DOHH2 (cell line): ENCODE data around the gene MYO6.

Experiments used
- H3F3A ChIP-seq: fragments of 200-600 bp; sonication (generic), shearing (Covaris generic); 2 replicates; pipeline ENCODE4 v1.6.0; 2016; ENCODE audit warnings: antibody characterized with exemption, mild to moderate bottlenecking; ENCODE audit not compliant: control insufficient read depth, insufficient read depth
- H3K27ac ChIP-seq: fragments of 200-600 bp; sonication (generic); 2 replicates; pipeline ENCODE4 v1.5.1; 2014; ENCODE audit warnings: low read depth, mild to moderate bottlenecking, low read length, moderate library complexity
- H3K27me3 ChIP-seq: fragments of 200-600 bp; sonication (generic); 2 replicates; pipeline ENCODE4 v1.6.1; 2014; ENCODE audit warnings: mild to moderate bottlenecking, low read length, mixed read lengths; ENCODE audit not compliant: control insufficient read depth
- H3K36me3 ChIP-seq: fragments of 200-600 bp; sonication (generic); 2 replicates; pipeline ENCODE4 v1.6.1; 2014; ENCODE audit warnings: mild to moderate bottlenecking, low read length, moderate library complexity, mixed read lengths; ENCODE audit not compliant: control insufficient read depth
- H3K4me1 ChIP-seq: fragments of 200-600 bp; sonication (generic); 2 replicates; pipeline ENCODE4 v1.6.1; 2014; ENCODE audit warnings: mild to moderate bottlenecking, low read length, mixed read lengths; ENCODE audit not compliant: control insufficient read depth
- H3K4me2 ChIP-seq: fragments of 200-600 bp; sonication (generic); 2 replicates; pipeline ENCODE4 v1.6.0; 2014; ENCODE audit warnings: mild to moderate bottlenecking, low read length, moderate library complexity
- H3K4me3 ChIP-seq: fragments of 200-600 bp; sonication (generic); 2 replicates; pipeline ENCODE4 v1.5.1; 2014; ENCODE audit warnings: mild to moderate bottlenecking, low read length, mixed read lengths
- H3K79me2 ChIP-seq: fragments of 200-600 bp; sonication (generic); 2 replicates; pipeline ENCODE4 v1.6.1; 2014; ENCODE audit warnings: mild to moderate bottlenecking, low read length, mixed read lengths; ENCODE audit not compliant: control insufficient read depth
- H3K9me2 ChIP-seq: fragments of 200-600 bp; sonication (generic); replicated peaks from 2 replicates; pipeline ENCODE4 v1.6.1; 2014; ENCODE audit warnings: mild to moderate bottlenecking, low read length, mixed read lengths; ENCODE audit not compliant: control insufficient read depth
- H3K9me3 ChIP-seq: fragments of 200-600 bp; sonication (generic); 2 replicates; pipeline ENCODE4 v1.6.1; 2014; ENCODE audit warnings: antibody characterized with exemption, low read length, mixed read lengths; ENCODE audit not compliant: control insufficient read depth, insufficient read depth
- H4K20me1 ChIP-seq: fragments of 200-600 bp; sonication (generic); 2 replicates; pipeline ENCODE4 v1.6.0; 2014; ENCODE audit warnings: low read depth, mild to moderate bottlenecking, antibody characterized with exemption, low read length, moderate library complexity; ENCODE audit not compliant: control insufficient read depth, insufficient read depth
- CTCF ChIP-seq: fragments of 200-600 bp; sonication (generic); IDR thresholded peaks from one replicate; pipeline ENCODE4 v1.5.1; 2014; ENCODE audit warnings: antibody characterized with exemption, mild to moderate bottlenecking, low read depth, low read length; ENCODE audit not compliant: poor library complexity, severe bottlenecking
- EZH2phosphoT487 ChIP-seq: fragments of 200-600 bp; sonication (generic); IDR thresholded peaks from 2 replicates; pipeline ENCODE4 v1.6.1; 2017; ENCODE audit warnings: borderline replicate concordance, mild to moderate bottlenecking, antibody characterized with exemption, low read length, moderate library complexity, mixed read lengths

Gene MYO6

GRCh38 chr6:75752365-75752764 is 3.3 kb downstream of the MYO6 start:
- peaks cover 8% of the 10 kb centered on the region for H3K27me3 ChIP-seq
- no peaks in the 10 kb centered on the region for H4K20me1 ChIP-seq
- peaks cover 4% of the 10 kb centered on the region; the same call in 1 of the 2 replicates for H3K79me2 ChIP-seq
- no peaks in the 10 kb centered on the region for H3K36me3 ChIP-seq
- H3K27ac ChIP-seq: no peak overlapping the region
- no peaks in the 10 kb centered on the region for H3K9me3 ChIP-seq
- no peak overlapping the region for H3K4me3 ChIP-seq
- H3K4me1 ChIP-seq: peaks cover 25% of the 10 kb centered on the region
- peaks cover 15% of the 10 kb centered on the region for H3F3A ChIP-seq
- TF ChIP-seq EZH2phosphoT487: no peak
- H3K9me2 ChIP-seq: no peaks in the 10 kb centered on the region
- no peak overlapping the region for H3K4me2 ChIP-seq

GRCh38 chr6:75755704-75756103 is 6.7 kb downstream of the MYO6 start:
- Histone ChIP-seq H3K27ac (no peak overlapping the region), H3K4me2 (no peak overlapping the region), H3K9me2 (no peaks in the 10 kb centered on the region), H3K27me3 (no peaks in the 10 kb centered on the region), H3K4me1 (no peaks in the 10 kb centered on the region), H3K36me3 (no peaks in the 10 kb centered on the region), H3F3A (peaks cover 3% of the 10 kb centered on the region; the same call in 1 of the 2 replicates), H3K9me3 (no peaks in the 10 kb centered on the region), H4K20me1 (no peaks in the 10 kb centered on the region), H3K4me3 (no peak overlapping the region), H3K79me2 (no peaks in the 10 kb centered on the region)
- TF ChIP-seq CTCF: no peak
- TF ChIP-seq EZH2phosphoT487: no peak

- no peak for TF ChIP-seq EZH2phosphoT487
- TF ChIP-seq CTCF: no peak
- Histone ChIP-seq H3K4me3 (no peak overlapping the region), H4K20me1 (no peaks in the 10 kb centered on the region), H3K27me3 (no peaks in the 10 kb centered on the region), H3K4me2 (no peak overlapping the region), H3F3A (no peaks in the 10 kb centered on the region), H3K9me3 (no peaks in the 10 kb centered on the region), H3K36me3 (no peaks in the 10 kb centered on the region), H3K4me1 (no peaks in the 10 kb centered on the region), H3K27ac (no peak overlapping the region), H3K79me2 (no peaks in the 10 kb centered on the region), H3K9me2 (no peaks in the 10 kb centered on the region)
These were observed 8.3 kb downstream of the MYO6 start for GRCh38 chr6:75757295-75757694.

- Histone ChIP-seq H3F3A (no peaks in the 10 kb centered on the region), H3K4me2 (no peak overlapping the region), H3K27me3 (no peaks in the 10 kb centered on the region), H3K79me2 (no peaks in the 10 kb centered on the region), H3K27ac (no peak overlapping the region), H3K4me3 (no peak overlapping the region), H3K9me3 (no peaks in the 10 kb centered on the region), H3K36me3 (no peaks in the 10 kb centered on the region), H3K9me2 (no peaks in the 10 kb centered on the region), H3K4me1 (no peaks in the 10 kb centered on the region), H4K20me1 (no peaks in the 10 kb centered on the region)
- TF ChIP-seq CTCF (no peak), EZH2phosphoT487 (no peak)
These were observed 9.0 kb downstream of the MYO6 start for GRCh38 chr6:75758061-75758460.
